T follicular helper cell (primary cell): ENCODE measurements around the gene LAMC1.

Experiments
- DNase-seq: peaks from one replicate; pipeline ENCODE4 v3.0.0-alpha.2; 2020; ENCODE audit warnings: low read depth

The LAMC1 gene

GRCh38 chr1:183193963-183194525 is 170.8 kb downstream of the LAMC1 start:
- DNase-seq: no peak

- DNase-seq: no peak
Measured at GRCh38 chr1:183194527-183195141, 171.4 kb downstream of the LAMC1 start.

- DNase-seq: no peak
Measured at GRCh38 chr1:183195142-183195574, 171.9 kb downstream of the LAMC1 start.
